ENCODE results near the gene ACTL10. TPM values are rescaled to one million over a fixed set of nuclear protein-coding genes. Genes with fewer than 3 reads are reported as not detected.

The ACTL10 gene
- total RNA-seq, 1 experiment from 2014 or later = 0.46 TPM

DNA sequence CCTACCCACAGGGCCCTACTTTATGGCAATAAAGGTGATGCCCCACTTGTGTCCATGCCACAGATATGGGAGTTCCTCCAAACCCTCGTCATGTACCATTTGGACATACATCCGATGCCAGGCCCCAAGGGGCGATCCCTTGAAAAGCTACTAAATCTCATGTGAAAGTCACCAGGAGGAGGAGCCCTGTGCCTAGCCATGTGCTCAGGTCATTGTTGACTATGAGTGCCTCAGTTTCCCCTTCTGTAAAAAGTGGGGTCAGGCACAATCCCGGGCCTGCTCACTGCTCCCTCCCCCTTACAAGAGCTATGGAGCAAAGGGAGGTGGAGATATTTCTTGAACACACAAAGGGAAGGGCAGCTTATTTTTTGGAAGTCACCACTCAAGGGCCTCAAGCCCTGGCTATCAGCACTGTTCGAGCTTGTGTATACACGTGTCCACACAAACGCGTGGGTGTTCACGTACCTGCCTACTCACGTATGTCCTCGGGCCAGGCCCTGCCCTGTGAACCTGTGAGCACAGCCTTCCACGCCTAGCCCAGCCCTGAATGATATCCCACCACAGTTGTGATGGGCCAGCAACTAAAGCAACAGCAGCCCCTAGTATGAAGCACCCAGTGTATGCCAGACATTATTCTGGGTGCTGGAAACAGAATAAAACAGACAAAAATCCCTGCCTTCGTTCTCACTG lies 1.9 kb downstream of the ACTL10 start:
- Histone ChIP-seq H3K14ac (ENCODE audit: insufficient read depth, low read length) (no peak overlapping the region), H3T11ph (ENCODE audit: low read length) (no peak overlapping the region), H2BK120ac (ENCODE audit: low read depth, low read length, poor library complexity, severe bottlenecking) (no peak overlapping the region), H3K18ac (ENCODE audit: insufficient read length, low read depth, low read length) (no peak overlapping the region), H2AFZ (ENCODE audit: low read length) (no peak overlapping the region), H3K27ac (ENCODE audit: insufficient read length, low read depth, low read length) (no peak overlapping the region), H3K23me2 (ENCODE audit: insufficient read length, low read depth, low read length, poor library complexity, severe bottlenecking) (peaks cover 17% of the 10 kb centered on the region), H2BK5ac (ENCODE audit: insufficient read length, low read length) (no peak overlapping the region), H4K20me1 (ENCODE audit: control insufficient read depth, insufficient read depth, insufficient read length) (no peaks in the 10 kb centered on the region), H2BK15ac (ENCODE audit: low read depth, low read length) (no peak overlapping the region), H3K9me3 (ENCODE audit: control insufficient read depth, low read depth, low read length) (no peaks in the 10 kb centered on the region), H2AK5ac (ENCODE audit: insufficient read length, low read length) (no peak overlapping the region), H2BK12ac (ENCODE audit: insufficient read length, low read depth, low read length) (no peak overlapping the region), H3K9ac (ENCODE audit: extremely low read depth, insufficient read length, low read length) (no peak overlapping the region), H4K5ac (ENCODE audit: insufficient read length, low read depth, low read length) (no peak overlapping the region), H4K8ac (replicated peaks; ENCODE audit: insufficient read length, low read depth, low read length) (no peak overlapping the region), H3K56ac (ENCODE audit: insufficient read length, low read depth, low read length) (no peak overlapping the region), H3K79me2 (ENCODE audit: insufficient read depth, low read length) (no peaks in the 10 kb centered on the region), H3K23ac (ENCODE audit: insufficient read length, low read depth, low read length) (no peak overlapping the region), H3K4ac (ENCODE audit: low read depth, low read length) (no peak overlapping the region), H3K27me3 (ENCODE audit: insufficient read depth, low read length) (no peaks in the 10 kb centered on the region), H2BK20ac (ENCODE audit: low read depth, low read length, poor library complexity, severe bottlenecking) (no peak overlapping the region), H3K79me1 (ENCODE audit: insufficient read depth, low read depth, low read length, poor library complexity, severe bottlenecking) (no peaks in the 10 kb centered on the region), H3K4me1 (ENCODE audit: insufficient read depth, low read length) (peaks cover 4% of the 10 kb centered on the region; the same call in 1 of the 2 replicates), H3K4me2 (ENCODE audit: insufficient read depth, insufficient read length, low read length) (no peak overlapping the region), H4K91ac (ENCODE audit: insufficient read length, low read depth, low read length) (no peak overlapping the region)
- Mint-ChIP-seq H3K27ac (no peak overlapping the region), H3K27me3 (ENCODE audit: low read depth) (peaks cover 6% of the 10 kb centered on the region), H3K36me3 (ENCODE audit: insufficient read depth in 1 of 3, low read depth in 3 of 3) (peaks cover 26 to 53% (median 39%) of the 10 kb centered on the region in 3 experiments), H3K9me3 (no peaks in the 10 kb centered on the region; a peak in 1 of 5 replicates), H3K4me1 (peaks cover 39% of the 10 kb centered on the region in 2 experiments), H3K4me3 (no peak overlapping the region; a peak in 1 of 5 replicates)
- WGBS (ENCODE audit: extremely low coverage, insufficient read length, low lambda C conversion rate) = no CpG with 5 or more reads among the region's 13 CpGs
- TF ChIP-seq, protein P1, sequence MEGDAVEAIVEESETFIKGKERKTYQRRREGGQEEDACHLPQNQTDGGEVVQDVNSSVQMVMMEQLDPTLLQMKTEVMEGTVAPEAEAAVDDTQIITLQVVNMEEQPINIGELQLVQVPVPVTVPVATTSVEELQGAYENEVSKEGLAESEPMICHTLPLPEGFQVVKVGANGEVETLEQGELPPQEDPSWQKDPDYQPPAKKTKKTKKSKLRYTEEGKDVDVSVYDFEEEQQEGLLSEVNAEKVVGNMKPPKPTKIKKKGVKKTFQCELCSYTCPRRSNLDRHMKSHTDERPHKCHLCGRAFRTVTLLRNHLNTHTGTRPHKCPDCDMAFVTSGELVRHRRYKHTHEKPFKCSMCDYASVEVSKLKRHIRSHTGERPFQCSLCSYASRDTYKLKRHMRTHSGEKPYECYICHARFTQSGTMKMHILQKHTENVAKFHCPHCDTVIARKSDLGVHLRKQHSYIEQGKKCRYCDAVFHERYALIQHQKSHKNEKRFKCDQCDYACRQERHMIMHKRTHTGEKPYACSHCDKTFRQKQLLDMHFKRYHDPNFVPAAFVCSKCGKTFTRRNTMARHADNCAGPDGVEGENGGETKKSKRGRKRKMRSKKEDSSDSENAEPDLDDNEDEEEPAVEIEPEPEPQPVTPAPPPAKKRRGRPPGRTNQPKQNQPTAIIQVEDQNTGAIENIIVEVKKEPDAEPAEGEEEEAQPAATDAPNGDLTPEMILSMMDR (conservative IDR thresholded peaks at IDR 0.05) = no peak
- no peak for DNase-seq

Measured in H9 (cell line).